Activated T-helper 1 cell treated with Interleukin-2 at 50 U/mL for 16 hours (primary cell): ENCODE measurements around the gene RPS6KA3.
A peak's percentile ranks its signal among the peaks of the same experiment; 100 is the strongest.
"Not testable (repeated sequence)": the region's sequence is repeated elsewhere in the genome, so short reads cannot be mapped to it uniquely, and the experiment has no call there.

Experiments used
- DNase-seq: peaks from one replicate; pipeline ENCODE4 v3.0.0-alpha.2; 2020; ENCODE audit warnings: low read depth

RPS6KA3 gene

DNA sequence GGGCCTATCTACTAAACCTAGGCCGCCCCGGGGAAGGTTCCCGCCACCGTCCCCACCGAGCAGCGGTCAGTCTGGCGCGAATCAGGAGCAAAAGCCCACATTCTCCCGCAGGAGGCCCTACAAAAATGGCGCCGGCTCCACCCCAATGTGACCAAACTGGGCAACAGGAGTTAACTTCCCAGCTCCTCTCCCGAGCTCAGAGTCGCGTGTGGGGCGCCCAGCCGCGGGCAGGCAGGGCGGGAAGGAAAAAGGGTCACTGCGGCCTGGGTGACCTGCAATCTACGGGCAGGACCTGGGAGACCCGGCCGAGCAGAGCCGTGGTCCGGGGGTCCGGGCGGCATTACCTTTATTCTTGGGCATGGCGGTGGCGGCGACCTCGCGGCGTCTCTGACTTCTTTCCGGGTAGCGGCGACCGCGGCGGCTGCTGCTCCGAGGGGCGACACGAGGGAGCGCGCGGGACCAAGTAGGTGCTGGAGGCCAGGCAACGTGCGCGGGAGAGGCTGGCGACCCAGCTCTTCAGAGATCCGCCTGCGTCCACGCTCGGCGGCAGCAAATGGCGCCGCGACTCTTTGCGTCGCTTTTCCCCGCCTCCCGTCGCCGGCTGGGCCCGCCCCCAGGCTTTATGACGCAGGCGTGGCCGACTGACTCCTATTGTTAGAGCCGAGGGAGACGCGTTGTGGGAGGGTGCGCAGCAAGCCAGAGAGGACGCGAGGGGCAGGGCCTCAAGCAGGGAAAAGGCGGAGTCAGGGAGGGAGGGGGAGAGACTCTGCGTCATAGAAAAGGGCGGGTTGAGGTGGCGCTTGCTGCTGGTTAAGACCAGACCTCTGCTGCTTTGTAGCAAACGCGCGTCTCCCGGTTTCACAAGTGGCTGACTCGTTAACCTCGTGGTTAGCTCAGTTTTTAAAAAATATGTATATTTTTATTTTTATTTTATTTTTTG, 125.2 kb downstream of the RPS6KA3 start, which contains the start of gene EIF1AX:
TSS of gene EIF1AX (minus strand) at position 558 of the 940 bp plus-strand sequence. CDS start at position 360, 198 bp downstream.
- peak; percentile 97 for DNase-seq

DNA sequence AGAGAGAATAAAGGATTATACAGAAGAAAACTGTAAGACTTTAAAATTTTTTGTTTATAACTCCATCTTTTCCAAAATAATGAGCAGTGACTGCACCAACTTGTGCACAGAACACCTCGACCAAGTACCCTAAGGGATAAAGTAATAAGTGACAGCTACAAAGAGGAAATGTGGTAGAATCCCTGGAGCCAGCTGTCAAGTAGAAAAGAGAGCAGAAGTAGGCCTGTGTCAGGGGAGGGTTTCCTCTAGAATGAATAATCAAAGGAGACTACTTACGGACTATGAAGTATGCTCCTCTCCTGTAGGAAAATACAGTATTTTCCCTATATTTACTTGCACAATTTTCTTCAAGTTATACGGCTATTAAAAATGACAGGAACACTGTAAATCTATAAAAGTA, 126.3 kb downstream of the RPS6KA3 start:
- DNase-seq = no peak

DNA sequence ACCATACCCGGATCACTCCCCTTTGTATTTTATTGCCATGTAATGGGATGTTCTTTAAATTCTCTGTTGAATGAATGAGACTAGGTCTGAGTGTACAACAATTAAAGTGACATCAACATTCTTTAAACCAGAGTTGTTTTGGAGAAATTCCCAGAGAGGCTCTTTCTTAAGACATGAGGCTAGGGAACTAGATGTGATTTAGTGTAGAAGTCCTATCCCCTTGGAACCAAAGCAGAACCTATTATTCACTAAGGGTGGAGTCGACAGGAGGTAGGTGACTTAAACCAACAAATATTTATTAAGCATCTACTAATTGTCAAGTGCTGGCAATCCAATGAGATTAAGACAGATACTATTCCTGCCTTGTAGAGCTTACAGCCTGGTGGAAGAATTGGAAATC, 126.7 kb downstream of the RPS6KA3 start:
- no peak for DNase-seq

GRCh38 chrX:20135944-20136343, 130.8 kb downstream of the RPS6KA3 start:
- DNase-seq = no peak

- no peak for DNase-seq
Measured at GRCh38 chrX:20132666-20133065, 134.0 kb downstream of the RPS6KA3 start.

- no peak for DNase-seq
Measured at GRCh38 chrX:20130357-20130756, 136.4 kb downstream of the RPS6KA3 start.

DNA sequence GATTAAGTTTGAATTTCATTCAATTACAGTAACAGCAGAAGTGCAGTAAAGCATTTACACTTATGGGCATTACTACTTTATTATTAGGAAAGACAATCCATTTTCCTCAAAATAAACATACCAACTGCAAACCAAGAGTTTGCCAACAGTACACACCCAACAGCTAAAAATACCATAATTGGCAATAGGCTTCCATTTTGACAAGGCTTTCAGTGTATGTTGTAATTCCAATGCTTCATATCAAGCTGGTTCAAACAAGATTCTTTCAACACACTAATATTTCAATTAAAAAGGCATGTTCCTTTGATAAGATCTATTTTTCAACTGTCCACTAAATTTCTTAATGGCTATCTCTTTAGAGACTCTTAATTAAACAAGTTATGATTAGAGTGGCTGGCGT, 137.2 kb downstream of the RPS6KA3 start:
- no peak for DNase-seq

DNA sequence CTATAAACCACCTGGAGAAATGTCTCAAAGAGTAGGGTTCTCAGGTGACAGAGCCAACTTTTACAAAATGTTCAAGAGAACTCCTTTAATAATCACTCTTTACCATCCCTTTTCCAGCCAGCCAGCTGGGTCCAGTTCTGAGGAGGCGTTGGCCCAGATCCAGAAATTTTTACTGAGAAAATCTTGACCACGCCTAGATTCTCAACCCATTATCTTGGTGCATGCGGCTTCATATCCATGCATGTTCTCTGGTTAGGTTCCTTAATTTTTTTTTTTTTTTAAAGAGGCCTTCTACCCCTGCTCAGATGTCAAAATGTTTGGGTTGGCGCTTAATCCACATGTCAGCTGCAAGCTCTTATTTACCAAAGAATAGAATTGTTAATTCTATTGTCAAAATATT, 138.0 kb downstream of the RPS6KA3 start:
- no peak for DNase-seq

- not testable (repeated sequence) for DNase-seq
Measured at GRCh38 chrX:20127440-20127839, 139.3 kb downstream of the RPS6KA3 start.

DNA sequence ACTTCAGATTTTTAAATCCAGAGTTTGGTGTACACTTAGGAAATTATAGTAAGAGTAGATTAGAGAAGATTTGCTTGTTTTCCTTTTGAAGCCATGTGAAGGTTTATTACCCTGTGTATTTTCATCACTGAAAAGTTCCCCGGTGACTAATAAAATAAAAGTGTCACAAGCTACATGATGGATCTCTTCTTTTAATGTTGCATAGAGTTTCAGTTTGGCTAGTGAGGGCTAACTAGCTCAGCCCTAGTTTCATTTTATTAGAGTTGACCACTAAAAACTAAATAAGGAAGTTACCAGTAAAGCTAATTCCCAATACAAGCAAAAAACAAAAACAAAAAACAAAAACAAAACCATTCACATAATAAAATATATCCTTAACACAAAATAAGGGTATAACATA, 139.9 kb downstream of the RPS6KA3 start:
- DNase-seq = not testable (repeated sequence)

DNA sequence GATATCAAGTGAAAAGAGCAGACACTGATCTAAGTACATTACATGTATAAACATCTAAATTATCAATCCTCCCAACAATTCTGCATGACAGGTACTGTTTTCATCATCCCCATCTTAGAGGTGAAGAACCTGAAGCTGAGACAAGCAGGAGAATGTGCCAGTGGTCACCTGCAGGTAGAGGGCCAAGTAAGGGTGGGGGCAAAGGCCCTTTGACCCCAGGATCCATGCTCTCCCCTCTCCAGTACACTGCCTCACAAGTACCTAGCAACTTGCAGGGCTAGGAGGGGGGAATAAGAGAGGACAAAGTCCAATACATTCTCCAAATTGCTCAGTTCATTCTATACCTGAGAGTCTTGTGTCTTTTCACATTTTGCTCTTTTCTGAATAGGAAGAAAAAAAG, 141.7 kb downstream of the RPS6KA3 start:
- no peak for DNase-seq

- DNase-seq = no peak
Measured at GRCh38 chrX:20118065-20118824, 148.5 kb downstream of the RPS6KA3 start.

GRCh38 chrX:20116577-20117240, 150.0 kb downstream of the RPS6KA3 start, which contains the start of gene MAP7D2:
TSS of gene MAP7D2 (minus strand) at chrX:20116907. CDS start at chrX:20116879, 28 bp downstream.
- no peak for DNase-seq

GRCh38 chrX:20116087-20116576, 150.6 kb downstream of the RPS6KA3 start:
- DNase-seq = no peak

- no peak for DNase-seq
Measured at GRCh38 chrX:20112022-20112774, 154.5 kb downstream of the RPS6KA3 start.

DNA sequence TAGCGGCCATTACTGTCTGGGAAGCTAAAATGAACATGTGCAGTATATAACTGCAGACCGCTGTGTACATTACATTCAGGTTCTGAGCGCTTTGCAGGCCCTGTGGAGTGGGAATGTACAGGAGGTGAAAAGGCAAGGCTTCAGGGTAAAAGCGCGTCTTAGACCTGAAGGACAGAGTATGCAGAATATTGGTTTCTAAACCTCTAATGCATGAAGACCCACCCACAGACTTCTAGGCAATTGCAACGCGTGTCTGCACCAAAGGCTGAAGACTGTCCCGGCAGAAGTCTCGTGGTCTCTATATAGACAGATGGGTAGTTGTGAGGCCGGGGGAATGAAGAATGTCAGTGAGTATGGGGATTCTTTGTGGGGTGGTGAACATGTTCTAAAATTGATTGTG, 155.4 kb downstream of the RPS6KA3 start:
- no peak for DNase-seq

- no peak for DNase-seq
Measured at GRCh38 chrX:20101934-20102581, 164.7 kb downstream of the RPS6KA3 start.
